Epithelial cell of proximal tubule (primary cell): Measurements from ENCODE around the gene MICA. TPM values are rescaled to one million over a fixed set of nuclear protein-coding genes. Genes with fewer than 3 reads are reported as not detected.
"Not testable (repeated sequence)": the region's sequence is repeated elsewhere in the genome, so short reads cannot be mapped to it uniquely, and the experiment has no call there.

Source experiments
- DNase-seq: peaks from one replicate; pipeline ENCODE4 v3.0.0-alpha.2; 2011; ENCODE audit warnings: low read depth
- H3K4me3 ChIP-seq: 2 replicates; pipeline ENCODE4 v1.5.1; 2011; ENCODE audit warnings: low read depth, mild to moderate bottlenecking, low read length
- total RNA-seq: library from RNA; depleted of rRNA; stranded (reverse); fragments of >200 nt; gene quantifications from 2 replicates; pipeline ENCODE4 v1.2.3, GENCODE V29; 2015
- TF ChIP-seq, protein P1 (sequence below): conservative IDR thresholded peaks from 2 replicates; pipeline ENCODE4 v1.5.1; 2012; ENCODE audit warnings: low read depth, mild to moderate bottlenecking, low read length

MICA gene
- total RNA-seq, 1 donor from 2014 or later = 25.7 TPM

DNA sequence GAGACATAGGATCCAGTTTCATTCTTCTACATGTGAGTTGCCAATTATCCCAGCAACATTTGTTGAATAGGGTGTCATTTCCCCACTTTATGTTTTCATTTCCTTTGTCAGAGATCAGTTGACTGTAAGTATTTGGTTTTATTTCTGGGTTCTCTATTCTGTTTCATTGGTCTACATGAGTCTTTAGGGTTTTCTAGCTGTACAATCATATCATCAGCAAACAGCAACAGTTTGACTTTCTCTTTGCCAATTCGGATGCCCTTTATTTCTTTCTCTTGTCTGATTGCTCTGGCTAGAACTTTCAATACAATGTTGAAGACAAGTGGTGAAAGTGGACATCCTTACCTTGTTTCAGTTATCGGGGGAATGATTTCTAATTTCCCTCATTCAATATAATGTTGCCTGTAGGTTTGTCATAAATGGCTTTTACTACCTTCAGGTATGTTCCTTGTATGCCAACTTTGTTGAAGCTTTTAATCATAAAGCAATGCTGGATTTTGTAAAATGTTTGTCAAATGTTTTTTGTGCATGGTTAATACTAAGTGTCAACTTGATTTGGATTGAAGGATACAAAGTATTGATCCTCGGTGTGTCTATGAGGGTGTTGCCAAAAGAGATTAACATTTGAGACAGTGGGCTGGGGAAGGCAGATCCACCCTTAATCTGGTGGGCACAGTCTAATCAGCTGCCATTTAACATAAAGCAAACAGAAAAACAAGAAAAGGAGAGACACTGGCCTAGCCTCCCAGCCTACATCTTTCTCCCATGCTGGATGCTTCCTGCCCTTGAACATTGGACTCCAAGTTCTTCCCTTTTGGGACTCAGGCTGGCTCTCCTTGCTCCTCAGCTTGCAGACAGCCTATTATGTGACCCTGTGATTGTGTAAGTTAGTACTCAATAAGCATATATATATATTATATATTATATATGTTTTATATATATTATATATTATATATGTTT is 23.3 kb downstream of the MICA start:
- DNase-seq = no peak
- TF ChIP-seq, protein P1, sequence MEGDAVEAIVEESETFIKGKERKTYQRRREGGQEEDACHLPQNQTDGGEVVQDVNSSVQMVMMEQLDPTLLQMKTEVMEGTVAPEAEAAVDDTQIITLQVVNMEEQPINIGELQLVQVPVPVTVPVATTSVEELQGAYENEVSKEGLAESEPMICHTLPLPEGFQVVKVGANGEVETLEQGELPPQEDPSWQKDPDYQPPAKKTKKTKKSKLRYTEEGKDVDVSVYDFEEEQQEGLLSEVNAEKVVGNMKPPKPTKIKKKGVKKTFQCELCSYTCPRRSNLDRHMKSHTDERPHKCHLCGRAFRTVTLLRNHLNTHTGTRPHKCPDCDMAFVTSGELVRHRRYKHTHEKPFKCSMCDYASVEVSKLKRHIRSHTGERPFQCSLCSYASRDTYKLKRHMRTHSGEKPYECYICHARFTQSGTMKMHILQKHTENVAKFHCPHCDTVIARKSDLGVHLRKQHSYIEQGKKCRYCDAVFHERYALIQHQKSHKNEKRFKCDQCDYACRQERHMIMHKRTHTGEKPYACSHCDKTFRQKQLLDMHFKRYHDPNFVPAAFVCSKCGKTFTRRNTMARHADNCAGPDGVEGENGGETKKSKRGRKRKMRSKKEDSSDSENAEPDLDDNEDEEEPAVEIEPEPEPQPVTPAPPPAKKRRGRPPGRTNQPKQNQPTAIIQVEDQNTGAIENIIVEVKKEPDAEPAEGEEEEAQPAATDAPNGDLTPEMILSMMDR = no peak
- no peak overlapping the region for H3K4me3 ChIP-seq

GRCh38 chr6:31430449-31430848 is 27.1 kb downstream of the MICA start:
- DNase-seq = no peak
- TF ChIP-seq, protein P1 = no peak

DNA sequence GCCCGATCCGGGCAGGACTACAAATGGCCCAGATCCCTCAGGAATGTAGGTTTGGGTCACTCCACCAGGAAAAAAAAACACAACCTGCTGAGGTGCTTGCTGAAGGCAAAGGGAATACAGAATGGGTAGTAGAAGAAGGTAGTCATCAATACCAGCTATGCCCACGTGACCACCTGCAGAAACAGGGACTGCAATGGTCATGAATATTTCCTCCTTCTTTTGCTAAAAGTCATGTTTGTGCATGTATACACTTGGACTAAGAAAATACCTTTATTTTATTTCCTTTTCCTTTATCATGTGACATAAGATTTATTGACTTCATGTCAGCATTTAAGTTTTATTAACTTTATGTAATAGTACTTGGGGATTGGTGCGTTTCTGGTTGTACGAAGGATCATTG is 31.7 kb downstream of the MICA start:
- DNase-seq, H3K4me3 ChIP-seq: not testable (repeated sequence)

More at GRCh38 chr6:31430449-31430848, 27.1 kb downstream of the MICA start:
- no peak overlapping the region for H3K4me3 ChIP-seq

- H3K4me3 ChIP-seq = no peak overlapping the region
- TF ChIP-seq, protein P1 = no peak
- no peak for DNase-seq
Measured at GRCh38 chr6:31438222-31438621, 34.8 kb downstream of the MICA start.

GRCh38 chr6:31438677-31439076 is 35.3 kb downstream of the MICA start:
- no peak overlapping the region for H3K4me3 ChIP-seq
- no peak for DNase-seq
- TF ChIP-seq, protein P1 = no peak

DNA sequence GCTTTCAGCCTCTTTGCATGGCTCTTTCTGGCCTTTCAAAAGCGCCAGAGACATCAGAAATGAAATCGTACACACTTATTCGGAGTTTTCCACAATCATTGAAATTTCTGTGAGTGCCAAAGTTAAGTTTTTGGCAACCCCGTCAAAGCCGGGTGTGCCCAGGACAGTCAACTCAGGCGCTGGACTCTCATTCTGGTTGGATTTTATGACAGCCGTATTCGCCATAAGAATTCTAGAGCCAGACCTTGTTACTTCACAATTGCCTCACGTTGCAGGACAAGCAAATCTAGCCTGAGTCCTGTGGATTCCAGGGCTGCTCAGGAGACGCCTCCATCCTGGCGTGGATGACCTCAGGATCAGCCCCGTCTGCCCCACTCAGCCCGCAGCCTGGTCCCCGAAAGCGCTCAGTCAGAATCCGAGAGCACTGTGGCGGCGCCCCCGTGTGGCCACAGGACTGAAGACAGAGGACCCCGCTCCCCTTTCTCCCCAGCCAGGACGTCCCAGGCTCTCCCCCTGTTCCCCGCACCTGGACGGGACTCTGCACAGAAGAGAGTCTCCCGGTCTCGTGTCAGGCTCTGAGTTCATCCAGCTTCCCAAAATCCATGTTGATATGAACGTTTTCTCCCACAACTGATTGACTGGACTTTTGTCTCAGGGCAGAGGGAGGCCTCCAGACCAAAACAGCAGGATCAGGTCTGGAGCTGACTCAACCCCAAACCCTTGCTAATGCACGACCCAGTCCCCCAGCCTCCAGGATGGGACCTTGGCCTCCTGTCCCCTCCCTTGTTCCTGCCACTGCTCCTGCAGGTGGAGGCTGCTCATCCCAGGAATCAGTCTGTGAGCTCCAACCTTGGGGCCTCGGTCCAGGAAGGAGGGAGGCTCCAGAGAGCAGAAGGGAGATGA is 38.2 kb downstream of the MICA start:
- no peak overlapping the region for H3K4me3 ChIP-seq
- TF ChIP-seq, protein P1 = peak; percentile 83
- no peak for DNase-seq

GRCh38 chr6:31446481-31446880 is 43.1 kb downstream of the MICA start:
- DNase-seq = no peak
- no peak overlapping the region for H3K4me3 ChIP-seq
- TF ChIP-seq, protein P1 = no peak

DNA sequence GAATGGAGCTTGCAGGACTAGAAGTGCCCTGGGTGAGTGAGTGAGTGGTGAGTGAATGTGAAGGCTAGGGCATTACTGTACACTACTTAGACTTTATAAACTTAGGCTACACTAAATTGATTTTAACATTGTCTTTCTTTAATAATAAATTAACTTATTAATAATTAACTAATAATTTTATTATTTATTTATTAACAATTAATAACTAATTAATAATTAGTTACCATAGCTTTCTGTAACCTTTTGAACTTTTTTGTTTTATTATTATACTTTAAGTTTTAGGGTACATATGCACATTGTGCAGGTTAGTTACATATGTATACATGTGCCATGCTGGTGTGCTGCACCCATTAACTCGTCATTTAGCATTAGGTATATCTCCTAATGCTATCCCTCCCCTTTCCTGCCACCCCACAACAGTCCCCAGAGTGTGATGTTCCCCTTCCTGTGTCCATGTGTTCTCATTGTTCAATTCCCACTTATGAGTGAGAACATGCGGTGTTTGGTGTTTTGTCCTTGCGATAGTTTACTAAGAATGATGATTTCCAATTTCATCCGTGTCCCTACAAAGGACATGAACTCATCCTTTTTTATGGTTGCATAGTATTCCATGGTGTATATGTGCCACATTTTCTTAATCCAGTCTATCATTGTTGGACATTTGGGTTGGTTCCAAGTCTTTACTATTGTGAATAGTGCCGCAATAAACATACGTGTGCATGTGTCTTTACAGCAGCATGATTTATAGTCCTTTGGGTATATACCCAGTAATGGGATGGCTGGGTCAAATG is 43.8 kb downstream of the MICA start:
- DNase-seq, H3K4me3 ChIP-seq: not testable (repeated sequence)
